Gastroesophageal sphincter (tissue), 3 donors: ENCODE measurements around the gene TMEM132E.

ENCODE experiments used
- CTCF ChIP-seq, 4 experiments: fragments of 200-600 bp in 2 of 4; fragments of 450-650 bp in 2 of 4; sonication (generic) in 1 of 4; IDR thresholded peaks; one replicate each; pipeline ENCODE4 v1.5.1; 2017 to 2019; ENCODE audit warnings: antibody characterized with exemption in 4 of 4, mild to moderate bottlenecking in 2 of 4, moderate library complexity in 2 of 4
- POLR2A ChIP-seq, 2 donors: fragments of 450-650 bp; IDR thresholded peaks; one replicate each; pipeline ENCODE4 v1.6.1; 2017; ENCODE audit warnings: antibody characterized with exemption in 2 of 2, mild to moderate bottlenecking in 2 of 2, moderate library complexity in 1 of 2

- TF ChIP-seq POLR2A (IDR thresholded peaks at IDR 0.05) (no peak), CTCF (IDR thresholded peaks at IDR 0.05) (no peak)
Measured at GRCh38 chr17:34610039-34610438, 30.7 kb downstream of the TMEM132E start.
